ENCODE data around the gene LONP1.

DNA sequence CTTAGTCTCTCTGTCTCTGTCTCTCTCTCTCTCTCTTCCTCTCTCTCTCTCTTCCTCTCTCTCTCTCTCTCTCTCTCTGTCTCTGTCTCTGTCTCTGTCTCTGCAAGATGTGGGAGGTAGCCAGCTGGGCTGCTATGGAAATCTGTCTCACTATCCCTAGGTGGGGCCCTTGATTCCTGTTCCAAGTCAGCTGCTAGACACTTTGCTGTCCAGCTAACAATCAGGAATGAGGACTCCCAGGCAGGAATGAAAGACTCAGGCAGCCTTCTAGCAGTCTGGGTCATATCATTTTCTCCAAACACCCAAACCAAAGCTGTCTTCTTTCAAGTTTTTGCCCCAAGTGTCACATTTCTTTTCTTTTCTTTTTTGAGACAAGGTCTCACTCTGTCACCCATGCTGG is 23.7 kb upstream of the LONP1 start:
- TF ChIP-seq, protein P1, sequence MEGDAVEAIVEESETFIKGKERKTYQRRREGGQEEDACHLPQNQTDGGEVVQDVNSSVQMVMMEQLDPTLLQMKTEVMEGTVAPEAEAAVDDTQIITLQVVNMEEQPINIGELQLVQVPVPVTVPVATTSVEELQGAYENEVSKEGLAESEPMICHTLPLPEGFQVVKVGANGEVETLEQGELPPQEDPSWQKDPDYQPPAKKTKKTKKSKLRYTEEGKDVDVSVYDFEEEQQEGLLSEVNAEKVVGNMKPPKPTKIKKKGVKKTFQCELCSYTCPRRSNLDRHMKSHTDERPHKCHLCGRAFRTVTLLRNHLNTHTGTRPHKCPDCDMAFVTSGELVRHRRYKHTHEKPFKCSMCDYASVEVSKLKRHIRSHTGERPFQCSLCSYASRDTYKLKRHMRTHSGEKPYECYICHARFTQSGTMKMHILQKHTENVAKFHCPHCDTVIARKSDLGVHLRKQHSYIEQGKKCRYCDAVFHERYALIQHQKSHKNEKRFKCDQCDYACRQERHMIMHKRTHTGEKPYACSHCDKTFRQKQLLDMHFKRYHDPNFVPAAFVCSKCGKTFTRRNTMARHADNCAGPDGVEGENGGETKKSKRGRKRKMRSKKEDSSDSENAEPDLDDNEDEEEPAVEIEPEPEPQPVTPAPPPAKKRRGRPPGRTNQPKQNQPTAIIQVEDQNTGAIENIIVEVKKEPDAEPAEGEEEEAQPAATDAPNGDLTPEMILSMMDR (IDR thresholded peaks at IDR 0.05; ENCODE audit: insufficient read depth, low read length) = no peak
- TF ChIP-seq POLR2AphosphoS5 (IDR thresholded peaks at IDR 0.05; ENCODE audit: low read depth) (no peak), REST (IDR thresholded peaks at IDR 0.05; ENCODE audit: insufficient replicate concordance, low read depth) (no peak), GABPA (IDR thresholded peaks at IDR 0.05; ENCODE audit: low read depth) (no peak)
